Fibroblast of skin of right biceps (primary cell): ENCODE data around the gene LCN10.

Source experiments
- DNase-seq: peaks from one replicate; pipeline ENCODE4 v3.0.0-alpha.2; 2013

Gene LCN10

GRCh38 chr9:136734837-136735496 lies 7.8 kb downstream of the LCN10 start:
- no peak for DNase-seq

GRCh38 chr9:136733611-136734010 lies 9.1 kb downstream of the LCN10 start:
- no peak for DNase-seq

GRCh38 chr9:136732444-136733178 lies 10.1 kb downstream of the LCN10 start:
- DNase-seq = no peak

GRCh38 chr9:136729926-136730325 lies 12.8 kb downstream of the LCN10 start:
- DNase-seq = no peak

GRCh38 chr9:136729144-136729543 lies 13.6 kb downstream of the LCN10 start:
- no peak for DNase-seq

- DNase-seq = peak; percentile 31
Measured at GRCh38 chr9:136728548-136729123, 14.1 kb downstream of the LCN10 start.

GRCh38 chr9:136728080-136728547 lies 14.6 kb downstream of the LCN10 start:
- DNase-seq = peak; percentile 92

- peak; percentile 45 for DNase-seq
Measured at GRCh38 chr9:136726631-136727191, 16.0 kb downstream of the LCN10 start.

- DNase-seq = no peak
Measured at GRCh38 chr9:136726118-136726517, 16.6 kb downstream of the LCN10 start.

- peak; percentile 43 for DNase-seq
Measured at GRCh38 chr9:136725612-136726011, 17.1 kb downstream of the LCN10 start.

- no peak for DNase-seq
Measured at GRCh38 chr9:136724772-136725171, 18.0 kb downstream of the LCN10 start.

GRCh38 chr9:136723989-136724388 lies 18.8 kb downstream of the LCN10 start:
- no peak for DNase-seq

- DNase-seq = no peak
Measured at GRCh38 chr9:136723362-136723976, 19.3 kb downstream of the LCN10 start.

GRCh38 chr9:136722969-136723356 lies 19.8 kb downstream of the LCN10 start:
- no peak for DNase-seq

GRCh38 chr9:136722093-136722968 lies 20.4 kb downstream of the LCN10 start:
- DNase-seq = no peak

GRCh38 chr9:136721339-136722092 lies 21.2 kb downstream of the LCN10 start:
- peak; percentile 62 for DNase-seq

- no peak for DNase-seq
Measured at GRCh38 chr9:136720898-136721338, 21.8 kb downstream of the LCN10 start.

- DNase-seq = peak; percentile 55
Measured at GRCh38 chr9:136720251-136720897, 22.4 kb downstream of the LCN10 start.

- DNase-seq = no peak
Measured at GRCh38 chr9:136719195-136719880, 23.4 kb downstream of the LCN10 start.
